Left renal pelvis (tissue), 4 donors: Measurements from ENCODE around the gene AMPH. TPM values are rescaled to one million over a fixed set of nuclear protein-coding genes. Genes with fewer than 3 reads are reported as not detected.
"Not testable (repeated sequence)": the region's sequence is repeated elsewhere in the genome, so short reads cannot be mapped to it uniquely, and the experiment has no call there.

Experiments
- DNase-seq, 4 donors: peaks; one replicate each; pipeline ENCODE4 v3.0.0-alpha.2; 2013; ENCODE audit warnings: low read depth in 4 of 4, low spot score in 3 of 4
- polyA plus RNA-seq, 4 donors: library from polyadenylated mRNA; unstranded; fragments of 120-200 nt; gene quantifications; one replicate each; pipeline ENCODE4 v1.2.1, GENCODE V29; 2013; ENCODE audit not compliant: insufficient read length in 4 of 4

The AMPH gene
- polyA plus RNA-seq, 4 donors = 15.3 to 18.8 (median 17.3) TPM

DNA sequence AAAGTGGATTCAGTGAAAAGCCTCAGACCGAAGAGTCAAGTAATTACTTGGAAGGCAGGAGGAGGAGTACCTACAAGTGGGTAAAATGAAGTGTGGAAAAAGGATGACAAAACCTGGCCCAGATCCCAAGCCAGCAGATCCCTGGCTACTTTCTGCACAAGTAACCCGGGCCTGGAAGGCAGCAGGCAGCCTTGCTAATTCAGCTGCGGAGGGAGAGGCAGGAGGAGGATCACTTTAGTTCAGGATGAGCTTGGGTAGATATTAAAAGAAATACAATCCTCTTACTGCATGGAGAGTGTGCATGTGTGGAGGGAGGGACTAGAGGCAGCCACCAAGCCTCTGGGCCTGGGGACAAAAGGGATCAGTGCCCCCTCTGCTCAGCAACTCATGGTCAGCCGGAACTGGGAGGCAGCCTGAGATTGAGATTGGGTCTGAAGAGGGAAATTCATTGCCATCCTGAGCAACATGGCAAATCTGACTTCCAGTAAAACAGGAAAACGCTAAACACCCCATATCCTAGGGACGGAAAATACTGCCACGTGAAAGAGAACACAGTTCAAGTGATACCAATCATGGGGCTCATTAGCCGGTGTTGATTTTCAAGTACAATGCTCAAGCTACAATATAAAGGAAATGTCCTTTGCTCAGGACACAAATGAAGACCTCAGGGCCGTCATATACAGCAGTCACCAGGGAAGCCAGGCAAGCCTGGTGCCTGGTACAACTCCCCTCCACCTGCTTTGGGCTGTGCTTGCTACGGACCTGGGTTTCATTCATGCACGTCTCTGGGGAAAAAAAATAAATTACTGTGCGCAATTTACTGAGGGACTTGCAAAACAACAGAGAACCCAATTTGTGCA, 1.3 kb downstream of the AMPH start:
- DNase-seq = peak in 1 of 4 donors; percentile 3

DNA sequence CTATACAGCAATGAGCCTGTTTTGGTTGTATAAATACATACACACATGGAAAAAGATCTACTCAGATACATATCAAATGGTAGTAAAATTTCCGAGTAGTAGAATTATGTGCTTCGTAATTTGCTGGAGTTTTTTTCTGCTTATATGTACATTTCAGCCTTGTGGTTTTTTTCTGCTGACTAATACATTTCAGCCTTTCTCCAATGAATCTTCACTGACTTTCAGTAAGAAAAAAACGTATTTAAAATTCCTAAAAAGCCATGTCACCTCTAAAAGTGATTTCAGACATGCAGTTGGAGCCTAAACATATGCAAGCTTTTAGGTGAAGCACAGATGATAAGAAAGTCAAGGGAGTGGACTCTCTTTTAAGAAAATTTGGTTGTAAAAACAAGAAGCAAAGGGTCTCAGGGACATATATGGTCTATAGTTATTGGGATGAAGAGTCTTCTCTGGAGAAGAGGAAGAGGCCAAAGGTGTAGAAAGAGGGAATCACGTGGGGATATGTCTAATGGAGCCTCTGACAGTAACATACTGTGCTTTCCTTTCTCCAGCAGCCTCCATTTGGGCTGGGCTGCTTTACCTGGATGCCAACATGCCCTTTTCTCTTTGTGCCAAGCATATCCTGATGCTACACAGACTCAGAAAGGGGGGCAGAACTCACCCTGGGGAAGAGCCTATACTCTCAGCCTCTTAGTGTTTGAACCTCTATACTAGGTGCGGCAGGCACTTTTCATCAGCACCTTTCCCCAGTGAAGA, 2.4 kb downstream of the AMPH start:
- no peak for DNase-seq

DNA sequence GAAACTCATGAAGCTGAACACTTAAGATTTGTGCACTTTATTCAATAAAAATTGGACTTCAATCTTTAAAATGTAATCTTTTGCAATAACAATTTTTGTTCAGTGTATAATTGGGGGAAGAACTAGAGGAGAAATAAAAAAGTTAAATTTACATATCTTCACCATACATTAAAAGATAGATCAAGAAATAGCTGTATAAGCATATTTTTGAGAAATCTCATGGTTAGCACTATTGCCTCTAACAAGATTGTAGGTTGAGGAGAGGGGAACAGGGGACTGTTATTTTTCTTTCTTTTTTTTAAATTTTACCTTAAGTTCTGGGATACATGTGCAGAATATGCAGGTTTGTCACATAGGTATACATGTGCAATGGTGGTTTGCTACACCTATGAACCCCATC, 5.3 kb downstream of the AMPH start:
- DNase-seq = no peak

DNA sequence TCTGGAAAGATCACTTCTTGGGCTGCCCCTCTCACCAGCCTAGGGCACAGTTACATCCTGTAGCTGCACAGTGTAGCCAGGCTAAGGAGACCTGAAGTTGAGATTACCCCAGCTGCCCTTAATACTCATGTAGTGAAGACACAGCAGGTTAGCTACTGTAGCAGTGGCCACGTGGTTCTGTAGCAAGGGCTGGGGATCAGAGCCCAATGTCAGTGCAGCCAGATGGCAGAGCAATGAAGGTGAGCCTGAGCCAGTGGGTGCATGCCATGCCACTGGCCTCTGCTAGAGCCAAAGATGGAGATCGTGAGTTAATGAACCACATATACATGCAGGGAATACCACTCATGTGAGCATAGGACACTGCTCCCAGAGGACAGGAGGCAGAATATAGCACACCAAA, 15.5 kb downstream of the AMPH start:
- no peak for DNase-seq

DNA sequence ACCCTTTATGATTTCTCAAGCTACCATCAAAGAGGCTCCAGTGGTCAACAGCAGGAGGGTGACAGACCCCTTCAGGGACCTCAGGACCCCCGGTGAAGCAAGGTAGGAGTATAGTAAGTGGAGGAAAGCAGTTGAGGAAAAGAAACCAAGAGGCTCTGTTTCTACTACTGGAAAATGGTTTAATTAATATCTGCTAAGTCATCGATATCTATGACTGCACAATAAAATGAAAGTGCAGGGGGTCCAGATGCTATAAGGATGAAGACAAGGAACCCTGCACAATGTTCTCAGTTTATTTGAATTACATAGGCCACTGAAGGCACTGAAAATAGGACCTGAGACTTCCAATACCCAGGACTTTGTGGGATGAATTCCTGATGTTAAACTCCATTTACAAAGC, 23.7 kb downstream of the AMPH start:
- DNase-seq = no peak

DNA sequence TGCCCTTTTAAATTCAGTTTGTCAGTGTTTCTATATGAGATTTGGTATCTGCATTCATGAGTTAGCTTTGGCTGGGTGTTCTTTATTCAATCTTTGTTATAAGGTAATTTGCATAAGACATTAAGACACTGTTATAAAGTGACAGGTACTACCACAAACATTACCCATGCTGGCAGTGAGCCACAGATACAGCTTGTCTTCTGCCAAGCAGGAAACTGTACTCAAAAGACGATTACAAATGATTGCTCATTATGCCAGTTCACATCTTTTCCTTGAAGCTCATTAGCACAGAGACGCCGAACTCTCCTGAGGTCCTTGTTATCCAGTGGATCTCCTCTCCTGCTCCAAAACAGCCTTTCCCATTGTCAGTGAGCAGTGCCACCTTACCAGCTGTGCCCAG, 30.4 kb downstream of the AMPH start:
- no peak for DNase-seq

DNA sequence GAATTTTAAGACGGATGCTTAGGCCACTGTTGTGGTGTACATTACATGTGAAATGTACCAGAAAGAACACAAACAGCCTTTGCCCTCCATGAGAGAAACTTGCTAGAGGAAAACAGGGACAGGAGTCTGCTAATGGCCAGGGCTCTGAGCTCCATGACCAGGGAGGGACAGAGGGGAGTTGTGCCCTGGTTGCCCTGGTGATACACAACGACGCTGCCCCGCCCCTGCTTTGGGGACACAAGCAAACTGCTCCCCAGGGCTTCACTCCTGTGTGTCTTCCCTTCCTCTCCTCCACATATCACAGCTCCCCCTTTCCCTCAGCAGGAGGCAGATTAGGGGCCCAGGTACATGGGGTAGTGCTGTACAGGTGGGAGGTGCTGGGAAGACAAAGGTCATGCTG, 36.2 kb downstream of the AMPH start:
- DNase-seq = no peak

DNA sequence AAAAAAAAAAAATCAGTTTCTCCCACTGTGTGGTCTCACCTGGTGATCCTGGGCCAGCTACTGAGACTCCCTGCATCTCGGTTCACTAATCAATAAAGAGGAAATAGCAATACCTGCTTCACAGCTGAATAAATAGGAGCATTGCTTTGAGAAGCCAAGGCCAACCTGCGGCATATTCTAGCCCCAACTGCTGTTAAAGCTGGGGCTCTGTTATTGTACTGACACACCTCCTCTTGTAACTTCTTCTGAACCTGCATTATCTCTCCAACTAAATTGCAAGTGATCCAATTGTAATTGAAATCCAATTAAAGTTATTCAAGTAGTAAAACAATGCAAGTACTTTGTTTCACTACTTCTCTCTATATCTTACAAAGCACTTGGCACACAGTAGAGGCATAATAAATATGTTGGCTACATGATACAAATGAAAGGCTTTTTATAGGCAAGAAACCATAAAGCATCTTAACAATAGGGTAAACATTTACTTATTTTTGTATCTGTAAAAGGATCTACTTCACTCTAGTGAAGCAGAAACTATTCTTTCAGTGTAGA, 38.4 kb downstream of the AMPH start:
- DNase-seq = no peak

DNA sequence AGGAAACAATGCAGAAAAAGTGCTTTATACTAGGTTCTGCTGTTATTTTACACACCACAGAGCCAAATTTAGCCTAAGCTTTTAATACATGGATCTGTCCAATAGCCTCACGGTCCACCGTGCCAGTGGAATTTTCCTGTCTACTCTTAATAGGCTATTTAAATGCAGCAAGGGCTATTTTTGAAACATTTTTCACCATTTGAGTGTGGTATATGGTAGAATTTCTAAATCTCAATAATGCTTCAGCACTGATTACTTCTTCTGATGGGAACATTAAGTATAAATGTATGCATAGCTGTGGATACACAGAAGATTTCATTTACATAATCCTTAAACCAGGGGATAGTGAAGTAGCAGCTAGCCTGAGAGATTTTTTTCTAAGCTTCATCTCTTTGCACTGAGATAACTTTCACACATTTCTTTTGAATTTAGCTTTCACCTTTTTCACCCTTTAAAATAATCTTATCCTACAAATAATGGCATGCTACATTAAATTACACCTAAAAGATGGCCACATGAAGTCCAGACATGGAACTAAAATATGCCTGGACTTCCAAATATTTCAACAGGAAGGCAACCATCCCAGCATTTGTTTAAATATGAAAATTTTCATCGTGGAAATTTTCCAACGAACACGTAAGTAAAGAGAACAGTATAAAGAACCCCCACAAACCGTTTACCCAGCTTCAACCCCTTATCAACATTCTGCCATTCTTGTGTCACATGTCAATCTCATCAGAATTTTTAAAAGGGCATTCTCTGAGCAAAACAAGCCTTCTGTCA, 45.4 kb downstream of the AMPH start:
- no peak for DNase-seq

DNA sequence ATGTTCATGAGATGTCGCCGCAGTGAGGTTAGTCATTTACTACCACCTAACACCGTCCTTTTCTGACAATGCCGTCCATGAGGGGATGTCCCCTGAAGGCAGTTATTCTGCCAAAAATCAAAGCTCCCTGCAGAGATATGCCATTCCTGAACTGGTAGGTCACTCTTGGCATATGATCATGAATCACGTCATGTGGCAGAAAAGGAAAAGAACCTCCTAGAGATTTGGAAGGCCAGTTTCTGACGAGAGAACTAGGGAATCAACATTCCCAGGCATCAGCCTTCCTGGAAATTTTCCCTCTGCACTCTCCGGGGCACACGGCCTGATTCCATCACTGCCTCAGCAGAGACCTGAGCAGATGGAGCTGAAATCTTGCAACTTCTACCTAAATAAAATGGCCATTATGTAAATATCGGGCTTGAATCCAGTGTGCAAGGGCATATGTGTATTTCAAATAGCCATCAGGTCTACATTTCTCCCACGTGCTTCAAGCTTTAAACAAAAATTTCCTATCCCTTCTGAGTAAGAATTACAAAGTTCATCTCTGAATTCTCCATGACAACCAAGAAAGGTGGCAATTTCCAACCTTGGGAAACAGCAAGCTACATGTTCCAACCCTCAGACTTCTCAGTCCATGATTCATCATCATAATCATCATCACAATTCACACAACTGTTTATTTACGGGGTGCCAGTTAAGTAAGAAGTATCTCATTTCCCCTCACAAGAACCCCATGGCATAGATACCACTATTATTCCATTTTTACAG, 46.5 kb downstream of the AMPH start:
- DNase-seq = no peak

DNA sequence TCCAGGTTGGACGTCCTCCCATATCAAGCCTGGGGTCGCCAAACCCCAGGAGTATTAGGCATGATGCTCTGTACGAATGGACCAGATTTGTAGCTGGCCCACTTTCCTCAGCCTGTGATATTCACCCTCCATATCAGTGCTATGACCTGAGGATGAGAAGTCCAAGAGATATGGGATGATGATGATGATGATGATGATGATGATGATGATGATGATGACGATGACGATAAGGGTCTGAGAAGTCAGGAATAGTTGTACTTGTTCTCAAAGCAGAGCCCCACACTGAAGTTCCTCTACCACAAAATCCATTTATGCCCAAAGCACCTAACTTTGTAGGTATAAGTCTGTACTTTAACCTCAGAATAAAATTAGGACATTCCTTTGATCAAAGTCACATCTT, 50.7 kb downstream of the AMPH start:
- DNase-seq = no peak

DNA sequence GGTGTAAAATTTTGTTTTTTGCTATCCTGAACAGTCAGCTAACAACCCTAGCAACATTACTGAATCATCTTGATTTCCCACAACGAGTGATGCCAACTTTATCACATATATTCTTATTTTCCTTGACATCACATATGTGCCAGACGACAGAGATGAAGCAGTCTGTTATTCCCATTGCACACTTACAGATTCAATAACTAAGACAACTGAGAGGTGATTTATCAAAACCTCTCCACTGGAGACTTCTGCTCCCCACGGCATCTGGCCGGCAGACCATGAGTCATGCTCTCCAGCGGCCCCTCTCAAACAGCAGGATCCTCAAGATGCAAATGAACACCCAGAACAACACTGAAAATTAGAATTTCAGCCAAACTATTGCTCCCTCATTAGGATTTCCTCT, 57.1 kb downstream of the AMPH start:
- DNase-seq = no peak

DNA sequence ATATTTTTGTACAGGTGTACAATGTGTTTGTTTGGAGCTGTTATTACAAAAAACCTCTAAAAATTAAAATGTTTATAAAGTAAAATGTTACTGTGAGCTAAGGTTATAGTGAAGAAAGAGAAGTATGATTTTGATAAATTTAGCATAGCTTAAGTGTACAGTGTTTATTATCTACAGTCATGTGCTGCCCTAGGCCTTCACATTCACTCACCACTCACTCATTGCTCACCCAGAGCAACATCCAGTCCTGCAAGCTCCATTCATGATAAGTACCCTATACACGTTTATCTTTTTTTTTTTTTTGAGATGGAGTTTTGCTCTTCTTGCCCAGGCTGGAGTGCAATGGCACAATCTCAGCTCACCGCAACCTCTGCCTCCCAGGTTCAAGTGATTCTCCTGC, 59.6 kb downstream of the AMPH start:
- not testable (repeated sequence) for DNase-seq

DNA sequence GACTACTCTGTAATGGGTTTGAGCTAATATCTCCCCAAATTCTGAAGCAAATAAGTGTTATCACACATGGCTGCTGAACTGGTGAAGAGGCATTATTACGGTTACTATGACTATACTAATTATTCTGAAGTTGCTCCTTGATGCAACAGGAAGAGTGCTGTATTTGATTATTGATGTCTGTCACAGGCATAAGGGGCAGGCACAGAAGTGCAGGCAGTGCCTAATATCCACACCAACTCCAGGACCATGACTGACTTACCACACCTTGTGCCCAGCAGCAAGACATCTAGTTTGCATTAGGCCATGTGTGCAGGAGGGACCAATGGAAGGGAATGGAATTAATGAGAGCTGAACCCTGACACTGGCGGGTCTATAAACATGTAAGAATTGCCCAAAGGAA, 62.7 kb downstream of the AMPH start:
- DNase-seq = no peak

DNA sequence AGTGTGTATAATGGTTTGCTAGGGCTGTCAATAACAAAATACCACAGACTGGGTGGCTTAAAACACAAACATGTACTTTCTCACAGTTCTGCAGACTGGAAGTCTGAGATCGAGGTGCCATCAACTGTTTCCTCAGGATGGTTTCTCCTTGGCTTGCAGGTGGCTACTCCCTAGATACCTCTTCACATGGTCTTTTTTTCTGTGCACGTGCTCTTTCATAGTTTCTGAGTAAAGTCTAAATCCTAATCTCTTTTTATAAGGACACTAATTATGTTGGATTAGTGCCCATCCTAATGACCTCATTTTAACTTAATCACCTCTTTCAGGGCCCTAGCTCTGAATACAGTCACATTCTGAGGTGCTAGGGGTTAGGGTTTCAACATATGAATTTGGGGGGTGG, 65.9 kb downstream of the AMPH start:
- no peak for DNase-seq

DNA sequence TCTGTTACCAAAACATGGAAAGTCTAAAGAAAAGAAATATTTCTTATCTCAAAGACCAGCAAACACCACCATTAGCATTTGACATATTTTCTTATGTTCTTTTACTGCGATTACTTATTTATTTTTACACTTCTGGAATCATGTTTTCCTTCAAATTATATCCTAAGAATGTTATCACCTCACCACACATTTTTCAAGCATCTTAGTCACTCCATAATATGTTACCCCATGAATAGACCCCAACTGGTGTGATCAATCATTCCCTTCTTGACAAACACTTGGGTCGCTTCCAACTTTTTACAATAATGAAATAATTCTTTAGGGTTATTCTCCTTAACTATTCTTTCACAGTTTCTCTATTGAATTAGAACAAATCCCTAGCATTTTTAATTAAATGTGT, 67.4 kb downstream of the AMPH start:
- no peak for DNase-seq

DNA sequence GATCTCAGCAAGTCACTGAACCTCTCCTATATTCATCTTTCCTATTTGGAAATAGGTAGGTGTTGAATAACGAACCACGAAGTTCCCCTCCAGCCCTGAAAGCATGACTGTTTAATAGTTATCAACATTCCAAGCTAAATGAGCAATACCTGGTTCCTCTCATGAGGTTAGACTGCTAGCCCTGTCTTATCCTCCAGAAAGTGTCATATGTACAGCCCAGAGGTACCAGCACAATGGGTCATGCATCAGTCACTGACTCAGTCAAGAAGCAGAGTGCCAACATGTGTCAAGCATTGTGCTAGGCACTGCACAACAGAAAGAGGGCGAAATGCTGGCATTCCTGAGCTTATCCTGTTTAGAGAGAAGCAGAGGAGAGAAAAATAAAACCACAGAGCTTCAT, 70.0 kb downstream of the AMPH start:
- no peak for DNase-seq

DNA sequence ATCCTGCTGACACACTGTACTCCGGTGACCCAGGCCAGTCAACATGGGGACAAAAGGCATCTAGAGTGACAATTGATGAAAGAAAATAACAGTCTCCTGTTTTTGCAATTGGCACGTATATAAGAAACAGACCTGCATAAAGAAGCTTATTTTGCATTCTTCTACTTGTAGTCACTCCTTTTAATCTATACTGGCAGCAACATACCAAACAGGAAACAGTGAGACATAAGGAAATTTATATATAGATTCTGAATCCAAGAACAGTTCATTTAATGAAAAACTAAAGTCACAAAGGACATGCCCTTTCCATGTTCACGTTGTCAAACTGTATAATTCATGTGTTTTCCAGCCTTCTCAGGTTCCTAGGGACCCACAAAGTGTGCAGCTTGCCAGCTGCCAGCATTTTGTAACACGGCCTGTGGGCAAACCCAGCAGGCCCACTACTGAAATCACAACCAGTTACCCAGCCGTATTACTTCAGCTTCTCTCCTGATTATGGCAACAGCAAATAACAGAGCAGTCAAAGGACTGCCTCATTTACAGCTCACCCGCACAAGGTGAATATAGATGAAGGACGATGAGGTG, 72.3 kb downstream of the AMPH start:
- no peak for DNase-seq

DNA sequence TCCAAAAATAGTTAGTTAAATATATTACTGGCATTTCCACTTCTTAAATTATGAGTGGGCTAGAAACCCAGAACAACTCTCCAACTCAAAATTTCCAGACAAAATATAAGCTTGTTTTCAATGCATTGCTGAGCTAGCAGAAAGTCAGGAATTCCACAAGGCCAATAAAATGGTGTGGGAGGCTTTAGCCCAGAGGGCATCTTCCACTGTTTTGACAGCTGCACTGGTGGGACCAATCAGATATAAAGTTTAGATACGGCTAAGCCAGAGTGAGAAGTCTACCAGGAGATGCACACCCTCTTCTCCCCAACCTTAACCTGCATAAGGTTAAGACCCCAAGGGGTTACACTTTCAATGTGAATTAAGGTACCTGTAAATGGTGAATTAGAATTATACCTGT, 76.6 kb downstream of the AMPH start:
- no peak for DNase-seq

DNA sequence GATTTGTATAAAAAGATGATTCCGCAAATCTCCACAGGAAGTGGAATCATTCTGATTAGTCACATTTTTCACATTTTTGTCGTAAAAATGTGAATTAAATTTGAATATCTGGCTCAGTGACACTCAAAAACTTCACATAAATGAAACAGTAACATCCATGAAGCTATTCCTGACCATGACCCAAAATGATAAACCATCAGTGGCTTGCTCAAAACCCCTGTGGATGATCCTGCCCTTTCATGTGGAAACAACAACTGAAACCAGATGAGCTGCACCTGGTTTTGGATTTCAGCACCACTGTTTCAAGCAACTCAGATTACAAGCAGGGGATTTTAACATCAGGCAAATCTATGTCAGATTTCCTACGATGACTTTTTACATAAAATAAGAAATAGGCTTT, 80.3 kb downstream of the AMPH start:
- no peak for DNase-seq
